SK-N-SH (cell line): ENCODE data around the gene THSD4. TPM values are rescaled to one million over a fixed set of nuclear protein-coding genes. Genes with fewer than 3 reads are reported as not detected.

Experiments
- CTCF ChIA-PET: fragments of 300-600, 350-600 bp; formaldehyde crosslinking; extraction: SDS; loops from one replicate; lab custom pipeline; 2021; lab: Yijun Ruan, JAX
- POLR2A ChIA-PET: fragments of 350-600 bp; sonication (Branson Sonifier 250); formaldehyde crosslinking; extraction: SDS; loops from one replicate; lab custom pipeline; 2020; ENCODE audit warnings: antibody characterized with exemption, inconsistent platforms; lab: Yijun Ruan, JAX
- DNase-seq: peaks from one replicate; pipeline ENCODE4 v3.0.0; 2012
- H2AFZ ChIP-seq: fragments of 200-600 bp; sonication (generic); 2 replicates; pipeline ENCODE4 v1.8.1; 2016; ENCODE audit warnings: antibody characterized with exemption, mild to moderate bottlenecking, low read depth
- H3F3A ChIP-seq: fragments of 200-600 bp; sonication (generic); replicated peaks from 2 replicates; pipeline ENCODE3; 2016; ENCODE audit warnings: antibody characterized with exemption, mild to moderate bottlenecking; ENCODE audit not compliant: insufficient read depth
- H3K27ac ChIP-seq, 2 experiments: fragments of 200-500 bp in 1 of 2; fragments of 200-600 bp in 1 of 2; sonication (Bioruptor generic) in 1 of 2; sonication (generic), shearing (Covaris generic) in 1 of 2; 2 replicates each; pipeline versions ENCODE4 v1.5.1 to v1.6.1; 2014 to 2016; ENCODE audit warnings: low read depth in 2 of 2, inconsistent platforms in 1 of 2, low read length in 1 of 2, mild to moderate bottlenecking in 1 of 2, mixed read lengths in 1 of 2
- H3K27me3 ChIP-seq: fragments of 200-600 bp; sonication (generic), shearing (Covaris generic); 2 replicates; pipeline ENCODE4 v1.6.1; 2016; ENCODE audit warnings: mixed run types; ENCODE audit not compliant: insufficient read depth
- H3K36me3 ChIP-seq, 2 experiments: fragments of 200-500 bp in 1 of 2; fragments of 200-600 bp in 1 of 2; sonication (Bioruptor generic) in 1 of 2; sonication (generic) in 1 of 2; replicated peaks in 1 of 2; 2 replicates each; pipeline versions ENCODE3 to v1.5.1; 2014 to 2016; ENCODE audit warnings: low read length in 1 of 2, mild to moderate bottlenecking in 1 of 2; ENCODE audit not compliant: insufficient read depth in 2 of 2, control insufficient read depth in 1 of 2
- H3K4me1 ChIP-seq, 2 experiments: fragments of 200-500 bp in 1 of 2; fragments of 200-600 bp in 1 of 2; sonication (Bioruptor generic) in 1 of 2; sonication (generic), shearing (Covaris generic) in 1 of 2; 2 replicates each; pipeline versions ENCODE4 v1.5.1 to v1.6.1; 2014 to 2016; ENCODE audit warnings: low read depth in 1 of 2, low read length in 1 of 2, mixed run types in 1 of 2; ENCODE audit not compliant: insufficient read depth in 2 of 2, control insufficient read depth in 1 of 2
- H3K4me2 ChIP-seq: fragments of 200-600 bp; sonication (generic), shearing (Covaris generic); 2 replicates; pipeline ENCODE4 v1.6.1; 2017; ENCODE audit warnings: mixed run types
- H3K4me3 ChIP-seq, 2 experiments: fragments of 200-500 bp in 1 of 2; fragments of 200-600 bp in 1 of 2; sonication (Bioruptor generic) in 1 of 2; sonication (generic), shearing (Covaris generic) in 1 of 2; 2 replicates each; pipeline versions ENCODE4 v1.5.1 to v1.8.1; 2014 to 2016; ENCODE audit warnings: low read depth in 2 of 2, inconsistent platforms in 1 of 2, low read length in 1 of 2, mild to moderate bottlenecking in 1 of 2, mixed read lengths in 1 of 2, moderate library complexity in 1 of 2
- H3K79me2 ChIP-seq: fragments of 200-600 bp; sonication (generic); 2 replicates; pipeline ENCODE4 v1.8.1; 2017; ENCODE audit warnings: mild to moderate bottlenecking; ENCODE audit not compliant: insufficient read depth
- H3K9ac ChIP-seq: fragments of 200-600 bp; sonication (generic); 2 replicates; pipeline ENCODE4 v1.6.1; 2017; ENCODE audit warnings: mixed run types
- H3K9me2 ChIP-seq: fragments of 200-600 bp; sonication (generic); 2 replicates; pipeline ENCODE4 v1.6.1; 2017; ENCODE audit warnings: mixed run types
- H3K9me3 ChIP-seq: fragments of 200-600 bp; sonication (generic); 2 replicates; pipeline ENCODE4 v1.6.1; 2017; ENCODE audit warnings: mixed run types, mild to moderate bottlenecking, moderate library complexity
- H4K20me1 ChIP-seq: fragments of 200-600 bp; sonication (generic); 2 replicates; pipeline ENCODE4 v1.6.1; 2017; ENCODE audit warnings: mild to moderate bottlenecking, mixed run types; ENCODE audit not compliant: insufficient read depth
- CTCF ChIP-seq: fragments of 200-600 bp; sonication (generic); IDR thresholded peaks from 2 replicates; pipeline ENCODE4 v1.6.1; 2017; ENCODE audit warnings: antibody characterized with exemption, mild to moderate bottlenecking, moderate library complexity
- EZH2phosphoT487 ChIP-seq: fragments of 200-600 bp; sonication (generic); IDR thresholded peaks from 2 replicates; pipeline ENCODE4 v1.6.1; 2017; ENCODE audit warnings: low read depth, mixed run types, mild to moderate bottlenecking, antibody characterized with exemption, moderate library complexity, borderline replicate concordance
- FOSL2 ChIP-seq: IDR thresholded peaks from 2 replicates; pipeline ENCODE4 v1.4.0; 2012; ENCODE audit warnings: low read depth, mild to moderate bottlenecking, moderate library complexity, borderline replicate concordance
- FOXM1 ChIP-seq: IDR thresholded peaks from 2 replicates; pipeline ENCODE4 v1.4.0; 2012; ENCODE audit warnings: low read depth, mild to moderate bottlenecking
- GABPA ChIP-seq: IDR thresholded peaks from 2 replicates; pipeline ENCODE4 v1.4.0; 2012; ENCODE audit warnings: low read depth, mild to moderate bottlenecking
- GATA2 ChIP-seq: sonication (generic); formaldehyde crosslinking; IDR thresholded peaks from 2 replicates; pipeline ENCODE4 v1.5.0; 2020; ENCODE audit warnings: mild to moderate bottlenecking, missing genetic modification reagents
- MAX ChIP-seq: IDR thresholded peaks from 2 replicates; pipeline ENCODE4 v1.4.0; 2012; ENCODE audit warnings: low read depth
- MXI1 ChIP-seq: IDR thresholded peaks from 2 replicates; pipeline ENCODE4 v1.6.1; 2012; ENCODE audit warnings: mild to moderate bottlenecking, low read depth, low read length, improper control_type of control experiment
- NFIC ChIP-seq: IDR thresholded peaks from 2 replicates; pipeline ENCODE4 v1.4.0; 2012; ENCODE audit warnings: borderline replicate concordance
- PBX3 ChIP-seq: IDR thresholded peaks from 2 replicates; pipeline ENCODE4; 2012
- RCOR1 ChIP-seq: fragments of 150-350 bp; IDR thresholded peaks from 2 replicates; pipeline ENCODE4 v1.6.1; 2017; ENCODE audit warnings: antibody characterized with exemption, low read length
- RFX5 ChIP-seq: IDR thresholded peaks from 2 replicates; pipeline ENCODE4 v1.6.1; 2012; ENCODE audit warnings: mild to moderate bottlenecking, improper control_type of control experiment, low read length
- RXRA ChIP-seq: IDR thresholded peaks from 2 replicates; pipeline ENCODE4 v1.4.0; 2012; ENCODE audit warnings: low read depth, mild to moderate bottlenecking, borderline replicate concordance
- SIN3A ChIP-seq: IDR thresholded peaks from 2 replicates; pipeline ENCODE4 v1.6.1; 2012; ENCODE audit warnings: low read depth, mild to moderate bottlenecking, low read length, moderate library complexity, borderline replicate concordance
- SMC3 ChIP-seq: IDR thresholded peaks from 2 replicates; pipeline ENCODE4 v1.6.1; 2012; ENCODE audit warnings: low read depth, low read length, improper control_type of control experiment
- TAF1 ChIP-seq: IDR thresholded peaks from 2 replicates; pipeline ENCODE4 v1.6.1; 2012; ENCODE audit warnings: low read depth, mild to moderate bottlenecking, low read length, moderate library complexity, borderline replicate concordance
- TEAD4 ChIP-seq: IDR thresholded peaks from 2 replicates; pipeline ENCODE4 v1.4.0; 2012; ENCODE audit warnings: mild to moderate bottlenecking, borderline replicate concordance; ENCODE audit not compliant: insufficient read depth
- USF1 ChIP-seq: IDR thresholded peaks from 2 replicates; pipeline ENCODE4 v1.4.0; 2012; ENCODE audit warnings: low read depth, borderline replicate concordance
- USF2 ChIP-seq: fragments of 150-350 bp; IDR thresholded peaks from 2 replicates; pipeline ENCODE4 v1.6.1; 2017; ENCODE audit warnings: antibody characterized with exemption, low read length, low read depth, borderline replicate concordance
- ZBTB33 ChIP-seq: IDR thresholded peaks from 2 replicates; pipeline ENCODE4 v1.4.0; 2012; ENCODE audit warnings: low read depth, borderline replicate concordance
- WGBS: methylation state at CpG from one replicate; pipeline ENCODE4 v1.1.6; 2017; ENCODE audit warnings: low lambda C conversion rate; 5-methylcytosine and 5-hydroxymethylcytosine counted together
- polyA plus RNA-seq, 3 experiments: library from polyadenylated mRNA; depleted of rRNA; stranded (reverse); fragments of >200 nt; gene quantifications; 2 replicates each; pipeline ENCODE4 v1.2.3, GENCODE V29; 2012

THSD4 gene
- polyA plus RNA-seq, 1 of the 3 experiments (the other 2 are of a cell fraction), result 79.1 TPM

GRCh38 chr15:71080166-71080565 is 35.1 kb upstream of the THSD4 start:
- peak overlapping the region in 1 of 2 experiments; percentile 92; a peak in 2 of 4 replicates for H3K27ac ChIP-seq
- peaks cover 9% of the 10 kb centered on the region for H3F3A ChIP-seq
- H4K20me1 ChIP-seq, result no peaks in the 10 kb centered on the region
- no peak for DNase-seq
- H3K4me1 ChIP-seq, result peaks cover 0 to 11% of the 10 kb centered on the region in 2 experiments; a peak in 1 of 4 replicates
- H3K36me3 ChIP-seq, result no peaks in the 10 kb centered on the region
- TF ChIP-seq RFX5 (no peak), RCOR1 (no peak), SMC3 (no peak), GATA2 (no peak), TAF1 (no peak), FOSL2 (no peak), MAX (no peak), EZH2phosphoT487 (no peak), USF1 (no peak), RXRA (no peak), PBX3 (no peak), SIN3A (no peak), FOXM1 (no peak), USF2 (no peak), TEAD4 (no peak), NFIC (no peak), GABPA (no peak), CTCF (no peak), ZBTB33 (no peak), MXI1 (no peak)
- TF ChIP-seq, all 33 proteins: peak for 0
- H3K9me2 ChIP-seq, result no peaks in the 10 kb centered on the region
- H3K4me3 ChIP-seq, result no peak overlapping the region
- 85% methylated on average over 7 of the region's 7 CpGs for WGBS
- peak overlapping the region; percentile 65; the same call in 1 of the 2 replicates for H3K9ac ChIP-seq
- no peaks in the 10 kb centered on the region for H3K9me3 ChIP-seq
- no peaks in the 10 kb centered on the region for H3K79me2 ChIP-seq
- H3K27me3 ChIP-seq, result no peaks in the 10 kb centered on the region
- ChIA-PET CTCF (interaction anchor here (0.9 kb wide), 1 partner anchor 360 kb away, joined by 3 read pairs; no protein-coding TSS in a partner anchor), POLR2A (no interaction called here)
- H2AFZ ChIP-seq, result no peak overlapping the region
- peak overlapping the region; percentile 47; the same call in 1 of the 2 replicates for H3K4me2 ChIP-seq
